ENCODE data around the gene RPS6KA4. TPM values are rescaled to one million over a fixed set of nuclear protein-coding genes. Genes with fewer than 3 reads are reported as not detected.

RPS6KA4 gene
- polyA plus RNA-seq, 1 of the 3 experiments (the other 2 are of a cell fraction): 43.4 TPM

- H3K27ac ChIP-seq (ENCODE audit: low read depth in 2 of 2, low read length in 1 of 2): no peak overlapping the region
- no peak overlapping the region for H3K4me3 ChIP-seq (ENCODE audit: low read depth in 2 of 2, low read length in 1 of 2)
- no peaks in the 10 kb centered on the region for H3K4me1 ChIP-seq (ENCODE audit: control insufficient read depth in 1 of 2, insufficient read depth in 2 of 2, low read depth in 1 of 2, low read length in 1 of 2)
- H3K9me2 ChIP-seq: no peaks in the 10 kb centered on the region
- no peak overlapping the region for H3K4me2 ChIP-seq
- H3K9ac ChIP-seq: no peak overlapping the region
- no peak overlapping the region for H2AFZ ChIP-seq (ENCODE audit: low read depth)
- H3K9me3 ChIP-seq: no peaks in the 10 kb centered on the region
- H3K36me3 ChIP-seq (replicated peaks in 1 of 2; ENCODE audit: control insufficient read depth in 1 of 2, insufficient read depth in 2 of 2, low read length in 1 of 2): no peaks in the 10 kb centered on the region
- no peaks in the 10 kb centered on the region for H4K20me1 ChIP-seq (ENCODE audit: insufficient read depth)
- DNase-seq: no peak
- H3F3A ChIP-seq (replicated peaks; ENCODE audit: insufficient read depth): no peaks in the 10 kb centered on the region
- H3K27me3 ChIP-seq (ENCODE audit: insufficient read depth): no peaks in the 10 kb centered on the region
- ChIA-PET CTCF (no interaction called here), POLR2A (no interaction called here)
- TF ChIP-seq RAD21 (IDR thresholded peaks at IDR 0.05; ENCODE audit: low read length) (no peak), POLR2AphosphoS5 (IDR thresholded peaks at IDR 0.05; ENCODE audit: low read depth, low read length) (no peak), FOXJ3 (CRISPR knock-in tag; IDR thresholded peaks at IDR 0.05) (no peak), CTCF (IDR thresholded peaks at IDR 0.05) (no peak), EZH2phosphoT487 (IDR thresholded peaks at IDR 0.05; ENCODE audit: borderline replicate concordance, low read depth) (no peak), NFIC (IDR thresholded peaks at IDR 0.05; ENCODE audit: borderline replicate concordance) (no peak), EP300 (IDR thresholded peaks at IDR 0.05; ENCODE audit: borderline replicate concordance in 1 of 2, low read depth in 1 of 2, low read length in 1 of 2) (no peak), SMC3 (IDR thresholded peaks at IDR 0.05; ENCODE audit: low read depth, low read length) (no peak), RCOR1 (IDR thresholded peaks at IDR 0.05; ENCODE audit: low read length) (no peak), MAX (IDR thresholded peaks at IDR 0.05; ENCODE audit: low read depth) (no peak), FOSL2 (IDR thresholded peaks at IDR 0.05; ENCODE audit: borderline replicate concordance, low read depth) (no peak), REST (IDR thresholded peaks at IDR 0.05; ENCODE audit: low read depth, low read length) (no peak), GATA2 (CRISPR knock-in tag; IDR thresholded peaks at IDR 0.05) (no peak), SIN3A (IDR thresholded peaks at IDR 0.05; ENCODE audit: borderline replicate concordance, low read depth, low read length) (no peak), GABPA (IDR thresholded peaks at IDR 0.05; ENCODE audit: low read depth) (no peak)
- TF ChIP-seq, protein P1, sequence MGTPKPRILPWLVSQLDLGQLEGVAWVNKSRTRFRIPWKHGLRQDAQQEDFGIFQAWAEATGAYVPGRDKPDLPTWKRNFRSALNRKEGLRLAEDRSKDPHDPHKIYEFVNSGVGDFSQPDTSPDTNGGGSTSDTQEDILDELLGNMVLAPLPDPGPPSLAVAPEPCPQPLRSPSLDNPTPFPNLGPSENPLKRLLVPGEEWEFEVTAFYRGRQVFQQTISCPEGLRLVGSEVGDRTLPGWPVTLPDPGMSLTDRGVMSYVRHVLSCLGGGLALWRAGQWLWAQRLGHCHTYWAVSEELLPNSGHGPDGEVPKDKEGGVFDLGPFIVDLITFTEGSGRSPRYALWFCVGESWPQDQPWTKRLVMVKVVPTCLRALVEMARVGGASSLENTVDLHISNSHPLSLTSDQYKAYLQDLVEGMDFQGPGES (IDR thresholded peaks at IDR 0.05; ENCODE audit: low read depth, low read length): no peak
- H3K79me2 ChIP-seq (ENCODE audit: insufficient read depth): no peaks in the 10 kb centered on the region
- WGBS (ENCODE audit: low lambda C conversion rate): 94% methylated on average over 15 of the region's 15 CpGs
Observed at GRCh38 chr11:64379160-64379559, 20.2 kb downstream of the RPS6KA4 start.

Data from SK-N-SH (cell line).